GM12878 (cell line): ENCODE measurements around the gene ACAT2. TPM values are rescaled to one million over a fixed set of nuclear protein-coding genes. Genes with fewer than 3 reads are reported as not detected.

ENCODE experiments used
- ATF2 ChIP-seq: IDR thresholded peaks from 2 replicates; pipeline ENCODE4 v1.6.1; 2012; ENCODE audit warnings: low read length, inconsistent platforms
- BMI1 ChIP-seq: fragments of 450-650 bp; IDR thresholded peaks from 2 replicates; pipeline ENCODE4 v1.6.1; 2016; ENCODE audit warnings: mild to moderate bottlenecking, moderate library complexity, borderline replicate concordance
- E2F8 ChIP-seq: fragments of 450-650 bp; IDR thresholded peaks from 2 replicates; pipeline ENCODE4 v1.6.1; 2018; ENCODE audit warnings: mild to moderate bottlenecking, low read depth, moderate library complexity; ENCODE audit not compliant: partially characterized antibody
- EGR1 ChIP-seq, 2 experiments: IDR thresholded peaks; 1 replicate in 1 of 2; 2 replicates in 1 of 2; pipeline ENCODE4 v1.6.1; 2011 to 2012; ENCODE audit warnings: low read depth in 2 of 2, low read length in 2 of 2, borderline replicate concordance in 1 of 2, mild to moderate bottlenecking in 1 of 2, moderate library complexity in 1 of 2
- IRF3 ChIP-seq: fragments of 450-650 bp; IDR thresholded peaks from 2 replicates; pipeline ENCODE4 v1.6.1; 2014; ENCODE audit warnings: mild to moderate bottlenecking
- KDM1A ChIP-seq: fragments of 200-600 bp; sonication (generic); IDR thresholded peaks from 2 replicates; pipeline ENCODE4 v1.6.1; 2016; ENCODE audit warnings: borderline replicate concordance
- MYC ChIP-seq: IDR thresholded peaks from 2 replicates; pipeline ENCODE4 v1.6.1; 2011; ENCODE audit warnings: mild to moderate bottlenecking, low read length, moderate library complexity, inconsistent platforms; ENCODE audit not compliant: insufficient read depth, insufficient replicate concordance, insufficient read length, severe bottlenecking
- PRDM15 ChIP-seq: fragments of 450-650 bp; formaldehyde crosslinking; IDR thresholded peaks from 2 replicates; pipeline ENCODE4 v1.4.0; 2020; ENCODE audit warnings: mild to moderate bottlenecking, moderate library complexity
- ZNF24 ChIP-seq: fragments of 450-650 bp; IDR thresholded peaks from 2 replicates; pipeline ENCODE4 v1.6.1; 2017; ENCODE audit warnings: antibody characterized with exemption, mild to moderate bottlenecking
- polyA plus RNA-seq, 11 experiments: library from polyadenylated mRNA; depleted of rRNA in 4 of 11; unstranded in 6 of 11; stranded (reverse) in 5 of 11; fragments of >200 nt; fragmentation: Nextera tagmentation in 4 of 11; fragmentation: Illumina TruSeq in 1 of 11; extraction: Ambion mirVana in 4 of 11; extraction: Trizol in 1 of 11; gene quantifications; 1 replicate in 1 of 11; 2 replicates in 10 of 11; pipeline versions ENCODE4 v1.2.1 to v1.2.3, GENCODE V29; 2011 to 2016; ENCODE audit warnings: inconsistent platforms in 2 of 11, missing spikeins in 2 of 11, low read depth in 1 of 11
- total RNA-seq, 4 experiments: library from RNA; depleted of rRNA in 3 of 4; stranded (reverse); fragments of >200 nt in 3 of 4; fragmentation: Illumina TruSeq in 1 of 4; extraction: Trizol in 1 of 4; gene quantifications; 2 replicates each; pipeline versions ENCODE4 v1.2.1 to v1.2.3, GENCODE V29; 2013 to 2021

Gene ACAT2
- total and polyA plus RNA-seq, 10 of the 15 experiments (the other 5 are each of a cell fraction or from before 2014, with no cell fraction given), result 87.9 to 257 (median 132) TPM

- TF ChIP-seq EGR1 (IDR thresholded peaks at IDR 0.05; ENCODE audit: borderline replicate concordance in 1 of 2, low read depth in 2 of 2, low read length in 2 of 2) (no peak), PRDM15 (CRISPR knock-in tag) (no peak), BMI1 (no peak), E2F8 (no peak), IRF3 (no peak), MYC (no peak), KDM1A (no peak), ZNF24 (no peak), ATF2 (no peak)
Observed at GRCh38 chr6:159809149-159809548, 47.3 kb downstream of the ACAT2 start (continued).
